ENCODE measurements around the gene KIN.
"Not testable (repeated sequence)": the region's sequence is repeated elsewhere in the genome, so short reads cannot be mapped to it uniquely, and the experiment has no call there.

KIN gene

GRCh38 chr10:7787857-7788638 is at the start of gene KIN, which contains the start of gene ATP5F1C:
TSS of gene KIN (minus strand) at chr10:7787993. CDS start at chr10:7787933, 60 bp downstream.
TSS of gene ATP5F1C (plus strand) at chr10:7788177. CDS start at chr10:7788208, 31 bp downstream.
- DNase-seq, result peak; percentile 68

- no peak for DNase-seq
Measured at GRCh38 chr10:7836571-7836970, 48.8 kb upstream of the KIN start.

- DNase-seq, result no peak
Measured at GRCh38 chr10:7834262-7834661, 46.5 kb upstream of the KIN start.

- no peak for DNase-seq
Measured at GRCh38 chr10:7833210-7833609, 45.4 kb upstream of the KIN start.

- no peak for DNase-seq
Measured at GRCh38 chr10:7832060-7832459, 44.3 kb upstream of the KIN start.

- no peak for DNase-seq
Measured at GRCh38 chr10:7829289-7829834, 41.6 kb upstream of the KIN start.

- DNase-seq, result no peak
Measured at GRCh38 chr10:7826971-7827370, 39.2 kb upstream of the KIN start.

- DNase-seq, result no peak
Measured at GRCh38 chr10:7824251-7824650, 36.5 kb upstream of the KIN start.

GRCh38 chr10:7819121-7819460 is 31.3 kb upstream of the KIN start:
- DNase-seq, result no peak

- DNase-seq, result peak; percentile 52
Measured at GRCh38 chr10:7818295-7819120, 30.7 kb upstream of the KIN start, which contains the start of gene TAF3. TSS of gene TAF3 (plus strand) at chr10:7818505. CDS start at chr10:7818710, 205 bp downstream.

- DNase-seq, result no peak
Measured at GRCh38 chr10:7817984-7818294, 30.1 kb upstream of the KIN start.

GRCh38 chr10:7817576-7817975 is 29.8 kb upstream of the KIN start:
- no peak for DNase-seq

- DNase-seq, result no peak
Measured at GRCh38 chr10:7813481-7813880, 25.7 kb upstream of the KIN start.

- DNase-seq, result not testable (repeated sequence)
Measured at GRCh38 chr10:7811743-7812142, 23.9 kb upstream of the KIN start.

- no peak for DNase-seq
Measured at GRCh38 chr10:7811000-7811399, 23.2 kb upstream of the KIN start.

GRCh38 chr10:7810443-7810842 is 22.6 kb upstream of the KIN start:
- DNase-seq, result no peak

- no peak for DNase-seq
Measured at GRCh38 chr10:7808686-7809267, 21.0 kb upstream of the KIN start.

- DNase-seq, result no peak
Measured at GRCh38 chr10:7804741-7805140, 16.9 kb upstream of the KIN start.

- DNase-seq, result no peak
Measured at GRCh38 chr10:7804216-7804615, 16.4 kb upstream of the KIN start.

- DNase-seq, result no peak
Measured at GRCh38 chr10:7802606-7803005, 14.8 kb upstream of the KIN start.

GRCh38 chr10:7797582-7797981 is 9.8 kb upstream of the KIN start:
- no peak for DNase-seq

- DNase-seq, result no peak
Measured at GRCh38 chr10:7795605-7796004, 7.8 kb upstream of the KIN start.

- no peak for DNase-seq
Measured at GRCh38 chr10:7794251-7795026, 6.6 kb upstream of the KIN start.
